Nephron progenitor cell (in vitro differentiated cells): ENCODE data around the gene ATG4D.

Source experiments
- DNase-seq: peaks from one replicate; pipeline ENCODE4 v3.0.0; 2021
- H3K27ac Mint-ChIP-seq: 2 replicates; pipeline ENCODE4 v1.8.0; 2021; ENCODE audit warnings: mild to moderate bottlenecking, moderate library complexity, mixed read lengths
- H3K27me3 Mint-ChIP-seq: 2 replicates; pipeline ENCODE4 v1.8.0; 2021; ENCODE audit warnings: mild to moderate bottlenecking, low read depth, mixed read lengths; ENCODE audit not compliant: poor library complexity
- H3K36me3 Mint-ChIP-seq: 2 replicates; pipeline ENCODE4 v1.8.0; 2021; ENCODE audit warnings: low read depth, mixed read lengths
- H3K4me1 Mint-ChIP-seq: 2 replicates; pipeline ENCODE4 v1.8.0; 2021; ENCODE audit warnings: mixed read lengths
- H3K4me3 Mint-ChIP-seq: 2 replicates; pipeline ENCODE4 v1.8.0; 2021; ENCODE audit warnings: mild to moderate bottlenecking, moderate library complexity, mixed read lengths
- H3K9me3 Mint-ChIP-seq: 2 replicates; pipeline ENCODE4 v1.8.0; 2021; ENCODE audit warnings: mild to moderate bottlenecking, moderate library complexity, mixed read lengths
- CTCF ChIP-seq: fragments of 200-600 bp; sonication (generic); IDR thresholded peaks from 2 replicates; pipeline ENCODE4 v1.5.0; 2021; ENCODE audit warnings: antibody characterized with exemption

ATG4D gene

DNA sequence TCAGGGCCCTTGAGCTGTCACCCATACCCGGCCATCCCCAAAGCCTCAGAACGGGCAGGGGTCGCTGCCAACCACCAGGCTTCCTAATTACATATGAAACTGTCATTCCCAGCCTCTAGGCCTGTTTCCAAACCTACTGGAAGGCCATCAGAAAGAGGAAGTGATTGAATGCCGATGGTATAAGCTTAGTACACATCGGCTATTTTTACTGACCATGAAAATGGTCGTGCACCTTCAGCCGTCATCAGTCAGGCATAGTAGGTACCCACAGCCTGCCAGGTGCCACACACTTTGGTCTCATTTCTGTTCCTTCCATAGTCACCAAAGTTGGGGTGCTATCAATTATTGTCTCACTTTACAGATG is 11.9 kb downstream of the ATG4D start:
- H3K27me3 Mint-ChIP-seq: no peaks in the 10 kb centered on the region
- H3K27ac Mint-ChIP-seq: no peak overlapping the region
- peaks cover 58% of the 10 kb centered on the region for H3K36me3 Mint-ChIP-seq
- H3K9me3 Mint-ChIP-seq: no peaks in the 10 kb centered on the region
- H3K4me3 Mint-ChIP-seq: no peak overlapping the region
- H3K4me1 Mint-ChIP-seq: no peaks in the 10 kb centered on the region
- DNase-seq: no peak
- no peak for TF ChIP-seq CTCF

DNA sequence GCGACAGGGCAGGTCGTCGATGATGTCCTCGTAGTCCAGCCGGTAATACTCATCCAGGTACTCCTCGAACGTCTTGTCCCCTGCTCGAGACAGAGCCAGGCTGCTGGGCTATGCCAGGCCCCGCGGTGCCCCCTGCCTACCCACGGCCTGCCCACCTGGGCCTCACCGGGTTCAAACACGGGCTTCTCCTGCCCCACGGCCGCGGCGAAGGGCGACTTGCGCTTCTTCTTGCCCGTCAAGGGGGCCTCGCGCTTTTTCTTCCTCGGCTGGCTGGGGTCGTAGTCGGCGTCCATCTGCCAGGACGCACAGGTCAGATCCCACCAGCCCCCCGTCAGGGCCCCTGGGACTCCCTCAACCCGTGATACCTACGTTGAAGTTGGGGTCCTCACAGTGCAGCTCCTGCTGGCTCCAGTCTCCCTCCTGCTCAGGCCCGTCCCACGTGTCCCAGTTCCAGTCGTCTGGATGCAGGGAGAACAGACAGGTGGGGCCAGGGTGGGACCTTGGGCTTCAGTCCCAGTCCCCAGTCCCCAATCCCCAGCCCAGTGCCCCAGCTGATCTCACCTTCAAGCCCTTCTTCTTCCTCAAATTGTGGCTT is 14.0 kb downstream of the ATG4D start:
- no peak for DNase-seq
- no peaks in the 10 kb centered on the region for H3K9me3 Mint-ChIP-seq
- no peaks in the 10 kb centered on the region for H3K4me1 Mint-ChIP-seq
- H3K27me3 Mint-ChIP-seq: no peaks in the 10 kb centered on the region
- peaks cover 46% of the 10 kb centered on the region for H3K36me3 Mint-ChIP-seq
- no peak overlapping the region for H3K27ac Mint-ChIP-seq
- H3K4me3 Mint-ChIP-seq: no peak overlapping the region
- no peak for TF ChIP-seq CTCF

GRCh38 chr19:10560154-10560553 is 16.4 kb downstream of the ATG4D start:
- DNase-seq: no peak
- Mint-ChIP-seq H3K36me3 (peaks cover 32% of the 10 kb centered on the region), H3K27ac (no peak overlapping the region), H3K9me3 (no peaks in the 10 kb centered on the region), H3K27me3 (peaks cover 2% of the 10 kb centered on the region), H3K4me3 (no peak overlapping the region), H3K4me1 (peaks cover 8% of the 10 kb centered on the region)
- TF ChIP-seq CTCF: no peak

DNA sequence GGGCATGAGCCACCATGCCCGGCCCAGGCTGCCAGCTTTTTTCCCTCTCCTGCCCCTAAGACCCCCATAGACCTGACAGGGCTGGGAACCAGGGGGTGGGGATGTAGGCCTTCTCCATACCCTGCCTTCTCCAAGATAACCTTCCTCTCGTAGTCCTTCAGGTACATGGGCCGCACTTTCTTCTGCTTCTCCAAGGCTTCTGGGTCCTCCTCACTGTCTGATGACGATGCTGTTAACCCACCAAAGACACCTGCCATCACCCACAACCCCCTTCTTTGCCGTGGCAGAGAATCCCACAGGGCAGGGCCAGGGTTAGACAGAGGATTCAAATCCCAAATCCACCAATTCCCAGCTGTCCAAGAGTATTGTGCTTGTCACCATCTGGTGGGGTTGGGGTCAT is 18.9 kb downstream of the ATG4D start:
- H3K36me3 Mint-ChIP-seq: peaks cover 28% of the 10 kb centered on the region
- no peak overlapping the region for H3K27ac Mint-ChIP-seq
- no peak overlapping the region for H3K4me3 Mint-ChIP-seq
- TF ChIP-seq CTCF: no peak
- peaks cover 27% of the 10 kb centered on the region for H3K4me1 Mint-ChIP-seq
- no peak for DNase-seq
- H3K9me3 Mint-ChIP-seq: no peaks in the 10 kb centered on the region
- H3K27me3 Mint-ChIP-seq: peaks cover 14% of the 10 kb centered on the region

DNA sequence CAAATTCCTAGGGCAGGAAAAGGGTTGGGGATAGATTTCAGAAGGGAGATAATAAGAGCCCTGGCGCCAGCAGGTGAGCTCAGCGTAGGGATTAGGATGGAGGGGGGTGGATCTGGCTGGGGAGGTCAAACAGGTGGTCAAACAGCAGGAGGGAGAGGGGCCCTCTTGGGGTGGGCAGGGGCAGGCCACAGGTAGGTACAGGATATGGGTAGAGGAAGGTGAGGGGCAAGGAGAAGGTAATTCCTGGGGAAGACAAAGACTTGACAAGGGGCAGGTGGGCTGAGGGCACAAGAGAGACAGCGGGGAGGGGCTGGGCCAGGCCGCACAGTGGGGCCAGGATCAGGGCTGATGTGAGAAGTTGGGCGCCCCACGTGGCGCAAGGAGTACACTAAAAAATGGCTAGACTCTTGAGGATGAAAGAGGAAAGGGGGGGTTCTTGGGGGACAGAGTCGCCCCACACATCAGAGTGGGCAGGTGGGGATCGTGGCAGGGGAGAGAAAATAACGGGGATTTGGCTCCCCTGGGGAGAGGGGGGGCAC is 21.4 kb downstream of the ATG4D start:
- Mint-ChIP-seq H3K9me3 (no peaks in the 10 kb centered on the region), H3K27me3 (peaks cover 18% of the 10 kb centered on the region), H3K36me3 (peaks cover 14% of the 10 kb centered on the region), H3K27ac (peak overlapping the region; percentile 78), H3K4me1 (peaks cover 46% of the 10 kb centered on the region), H3K4me3 (peak overlapping the region; percentile 94)
- DNase-seq: peak; percentile 48
- TF ChIP-seq CTCF: no peak
